C1 segment of cervical spinal cord (tissue), 14 donors: ENCODE results near the gene ALG11.

Experiments used
- DNase-seq, 14 donors: peaks; one replicate each; lab custom pipeline; 2025; lab: John Stamatoyannopoulos, UW

The ALG11 gene

DNA sequence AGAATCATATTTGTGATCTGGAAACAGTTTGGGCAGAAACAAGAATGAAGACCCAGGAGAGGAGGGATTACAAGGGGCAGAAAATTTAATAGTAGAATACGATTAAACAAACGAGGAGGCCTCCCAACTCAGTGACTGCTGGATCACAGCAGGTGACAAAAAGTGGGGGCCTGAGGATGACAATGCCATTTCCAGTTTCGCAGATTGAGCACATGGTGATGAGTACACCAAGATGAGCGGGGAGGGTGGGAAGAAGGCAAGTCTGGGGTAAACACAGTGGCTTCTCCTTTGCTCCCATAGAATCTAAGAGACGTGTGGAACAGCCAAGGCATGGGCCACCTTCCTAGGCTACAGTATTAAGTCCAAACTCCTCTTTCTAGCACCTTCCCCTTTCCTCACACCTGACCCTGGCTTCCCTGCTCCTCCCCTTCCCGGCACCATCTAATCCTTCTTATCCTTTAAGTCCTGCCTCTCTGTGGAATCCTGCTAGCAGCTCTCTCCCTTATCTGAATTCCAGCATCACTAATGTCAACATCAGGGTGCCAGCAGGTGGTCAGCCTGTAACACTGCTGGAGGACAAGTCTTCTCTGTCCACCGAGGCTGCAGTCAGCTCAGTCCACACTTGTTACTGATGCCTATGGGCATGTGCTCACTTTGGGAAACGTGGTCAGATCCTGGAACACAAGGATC lies 14.4 kb upstream of the ALG11 start:
- DNase-seq, result no peak

- no peak for DNase-seq
Measured at GRCh38 chr13:51998723-51999509, 13.3 kb upstream of the ALG11 start.

- DNase-seq, result peak in 5 of 14 donors; percentile 5 to 56 (median 14)
Measured at GRCh38 chr13:51999510-51999911, 12.7 kb upstream of the ALG11 start.

DNA sequence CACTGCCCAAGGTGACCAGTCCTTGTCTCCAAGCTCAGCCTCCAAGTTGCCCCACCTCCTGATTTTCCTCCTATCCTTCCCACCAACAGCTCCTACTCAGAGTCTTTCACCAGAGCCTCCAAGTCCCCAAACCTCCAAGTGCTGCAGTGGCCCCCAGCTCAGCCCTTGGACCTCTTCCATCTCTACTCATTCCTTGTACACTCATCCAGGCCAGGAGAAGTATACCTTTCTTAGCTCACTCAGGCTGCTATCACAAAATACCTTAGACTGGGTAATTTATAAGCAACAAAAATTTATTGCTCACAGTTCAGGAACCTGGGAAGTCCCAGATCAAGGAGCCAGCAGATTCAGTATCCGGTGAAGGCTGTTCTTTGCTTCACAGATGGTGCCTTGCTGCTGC lies 12.3 kb upstream of the ALG11 start:
- DNase-seq, result peak in 1 of 14 donors; percentile 34

DNA sequence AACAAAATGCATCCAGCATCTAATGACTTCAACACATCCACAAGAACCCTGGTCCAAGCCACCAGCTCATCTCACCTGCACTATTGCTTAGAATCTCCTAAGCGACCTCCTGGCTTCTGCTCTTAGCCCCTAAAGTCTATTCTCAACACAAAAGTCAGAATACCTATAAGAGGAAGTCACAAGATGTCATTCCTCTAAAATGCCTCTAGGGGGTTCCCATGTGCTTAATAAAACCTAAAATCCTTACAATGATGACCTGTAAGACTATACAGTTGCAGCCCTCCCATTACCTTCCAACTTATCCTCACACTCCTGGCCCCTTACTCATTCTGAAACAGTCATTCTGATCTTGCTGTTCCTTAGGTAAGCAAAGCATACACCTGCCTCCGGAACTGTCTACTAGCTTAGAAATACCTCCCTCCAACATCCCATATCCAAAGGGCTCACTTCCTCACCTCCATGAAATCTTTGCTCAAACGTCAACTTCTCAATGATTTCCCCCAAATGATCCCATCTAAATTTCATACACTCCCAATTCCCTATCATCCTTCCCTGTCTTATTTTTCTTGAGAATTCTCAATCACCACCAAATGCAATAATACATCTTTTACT lies 11.0 kb upstream of the ALG11 start:
- DNase-seq, result peak in 1 of 14 donors; percentile 7

DNA sequence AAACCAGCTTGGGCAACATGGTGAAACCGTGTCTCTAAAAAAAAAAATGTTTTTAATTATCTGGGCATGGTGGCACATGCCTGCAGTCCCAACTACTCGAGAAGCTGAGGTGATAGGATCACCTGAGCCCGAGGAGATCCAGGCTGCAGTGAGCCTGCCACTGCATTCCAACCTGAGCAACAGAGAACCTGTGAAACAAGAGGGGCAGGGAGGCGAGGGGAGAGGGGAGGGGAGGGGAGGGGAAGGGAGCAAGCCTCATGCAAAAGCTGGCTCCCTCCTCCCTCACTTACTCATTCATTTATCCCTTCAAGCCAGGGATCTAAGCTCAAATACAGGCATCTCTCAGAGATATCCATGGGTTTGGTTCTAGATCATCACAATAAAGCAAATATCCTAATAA lies 9.8 kb upstream of the ALG11 start:
- DNase-seq, result no peak

DNA sequence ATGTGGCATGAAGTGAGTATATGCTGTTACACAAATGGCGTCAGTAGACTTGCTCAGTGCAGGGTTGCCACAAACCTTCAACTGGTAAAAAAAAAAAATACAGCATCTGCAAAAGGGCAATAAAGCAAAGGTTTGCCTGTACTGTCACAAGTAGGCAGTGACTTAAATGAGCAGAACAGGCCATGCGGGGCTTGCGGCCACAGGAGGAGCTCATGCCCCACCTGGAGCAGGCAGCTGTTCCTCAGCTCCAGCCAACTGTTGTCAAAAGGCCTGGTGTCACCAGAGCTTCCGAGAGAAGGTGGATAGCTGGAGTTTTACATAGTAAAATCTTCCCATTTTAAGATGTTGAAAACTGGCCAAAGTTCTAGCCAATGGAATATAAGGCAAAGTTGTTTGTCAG lies 8.7 kb upstream of the ALG11 start:
- peak in 1 of 14 donors; percentile 53 for DNase-seq

DNA sequence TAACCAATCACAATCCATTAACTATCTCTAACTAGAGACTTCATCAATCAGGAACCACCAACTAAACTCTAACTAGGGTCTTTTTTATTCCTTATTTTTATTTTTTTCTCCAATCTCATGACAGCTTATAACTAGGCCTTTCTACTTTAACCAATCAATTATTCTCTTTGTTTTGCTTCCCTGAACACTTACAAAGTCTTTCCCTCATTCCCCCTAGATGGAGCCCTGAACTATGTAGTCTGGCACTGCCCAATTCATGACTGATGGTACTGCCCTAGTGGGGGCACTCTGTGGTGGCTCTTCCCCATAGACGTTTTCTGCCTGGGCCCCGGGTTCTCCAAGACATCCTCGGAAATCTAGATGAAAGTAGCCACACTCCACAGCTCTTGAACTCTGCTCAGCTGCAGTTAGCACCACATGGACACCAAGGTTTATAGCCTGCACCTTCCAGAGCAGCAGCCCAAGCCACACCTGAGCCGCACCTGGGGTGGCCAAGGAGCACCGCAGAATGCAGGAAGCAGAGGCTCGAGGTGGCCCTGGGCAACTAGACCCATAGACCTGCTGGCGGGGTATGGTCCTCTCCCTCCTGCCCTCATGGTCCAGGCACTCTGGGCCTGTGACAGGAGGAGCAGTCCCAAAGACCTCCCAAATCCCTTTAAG lies 7.6 kb upstream of the ALG11 start:
- no peak for DNase-seq

DNA sequence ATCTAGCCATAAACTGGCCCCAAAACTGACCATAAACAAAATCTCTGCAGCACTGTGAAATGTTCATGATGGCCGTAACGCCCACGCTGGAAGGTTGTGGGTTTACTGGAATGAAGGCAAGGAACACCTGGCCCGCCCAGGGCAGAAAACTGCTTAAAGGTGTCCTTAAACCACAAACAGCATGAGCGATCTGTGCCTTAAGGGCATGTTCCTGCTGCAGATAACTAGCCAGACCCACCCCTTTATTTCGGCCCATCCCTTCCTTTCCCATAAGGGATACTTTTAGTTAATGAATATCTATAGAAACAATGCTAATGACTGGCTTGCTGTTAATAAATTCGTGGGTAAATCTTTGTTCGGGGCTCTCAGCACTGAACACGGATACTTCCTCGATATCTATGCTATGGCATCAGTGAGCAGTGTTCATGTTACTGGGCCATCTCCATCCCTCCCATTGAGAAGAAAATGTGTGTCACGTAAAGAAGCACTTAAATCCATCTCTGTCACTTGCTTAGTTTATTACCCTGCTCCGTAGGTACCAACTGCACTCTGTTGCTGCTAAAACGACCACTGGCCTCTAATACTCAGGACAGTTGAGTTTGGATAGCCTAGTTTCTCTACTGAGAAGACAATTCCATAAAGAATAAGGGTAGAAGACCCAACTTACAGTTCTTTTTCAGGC lies 6.2 kb upstream of the ALG11 start:
- DNase-seq, result no peak

DNA sequence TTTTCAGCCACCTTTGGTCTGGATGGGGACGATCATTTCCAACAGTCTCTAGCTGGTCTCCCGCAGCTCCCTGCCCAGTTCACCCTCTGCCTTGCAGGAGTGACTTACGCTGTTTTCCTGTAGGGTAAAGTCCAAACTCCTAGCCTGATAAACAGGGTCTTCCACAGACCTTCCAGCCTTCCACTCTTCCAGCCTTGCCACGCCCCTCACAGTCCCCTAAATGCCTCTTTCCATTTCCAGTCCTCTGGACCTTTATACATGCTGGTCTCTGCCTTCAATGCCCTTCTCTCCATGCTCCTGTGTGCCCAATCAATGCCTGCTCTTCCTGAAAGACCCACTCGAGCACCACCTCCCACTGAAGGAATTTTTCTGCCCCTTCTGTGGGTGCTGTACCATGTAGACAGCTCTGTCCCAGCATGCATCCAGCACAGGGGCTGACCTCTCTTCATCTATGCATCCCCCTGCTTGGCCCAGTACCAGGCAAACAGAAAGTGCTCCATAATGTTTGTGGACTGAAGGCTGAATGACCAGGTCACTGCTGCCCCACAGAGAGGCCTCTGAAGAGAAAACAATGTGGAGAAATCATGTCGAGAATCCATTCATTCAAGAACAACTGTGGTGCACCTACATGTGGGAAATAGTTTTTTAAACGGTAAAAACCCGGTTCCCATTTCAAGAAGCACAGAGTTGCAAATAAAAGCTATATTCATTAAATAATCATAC lies 5.5 kb upstream of the ALG11 start:
- no peak for DNase-seq

- no peak for DNase-seq
Measured at GRCh38 chr13:52009946-52010345, 2.3 kb upstream of the ALG11 start.

DNA sequence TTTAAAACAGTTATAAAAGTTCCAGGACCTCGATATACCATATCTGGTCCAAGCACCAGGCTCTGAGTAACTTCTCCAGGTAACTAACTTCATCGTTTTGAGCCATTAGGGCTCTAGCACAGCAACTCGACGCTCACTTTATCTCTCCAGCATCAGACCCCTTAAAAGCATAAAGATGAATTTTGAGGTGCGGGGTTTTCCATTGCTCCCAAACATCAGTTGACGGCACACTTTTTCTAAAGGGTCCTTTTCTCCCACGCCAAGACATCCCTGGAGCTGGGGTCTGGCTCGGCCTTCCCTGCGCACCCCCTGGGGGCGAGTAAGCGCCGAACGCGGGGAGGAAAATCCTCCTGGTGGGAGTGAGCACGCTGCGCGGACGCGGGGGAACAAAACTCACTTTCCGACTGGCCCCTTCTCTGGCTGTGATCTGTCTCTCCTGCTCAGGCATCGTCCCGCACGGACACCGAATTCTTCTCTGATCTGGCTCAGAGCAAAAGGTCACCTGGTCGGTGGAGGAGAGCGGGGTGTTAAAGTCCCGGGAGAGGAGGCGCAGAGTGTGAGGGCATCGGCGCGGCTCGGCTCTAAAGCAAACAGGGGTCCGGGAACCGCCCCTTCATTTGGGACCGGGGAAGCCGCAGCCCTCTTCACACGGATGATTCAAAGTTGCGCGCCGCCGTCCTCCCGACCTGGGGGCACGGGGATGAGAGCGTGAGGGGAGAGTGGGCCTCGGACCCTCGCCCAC lies 1.1 kb upstream of the ALG11 start, which contains the start of gene ATP7B:
Gene ATP7B, minus strand, starts transcription at position 561 of the 742 bp plus-strand sequence. Its CDS starts 113 bp downstream, at position 448.
- DNase-seq, result peak in 3 of 14 donors; percentile 34 to 56 (median 43)

GRCh38 chr13:52012512-52012836 lies 276 bp downstream of the ALG11 start:
- no peak for DNase-seq

DNA sequence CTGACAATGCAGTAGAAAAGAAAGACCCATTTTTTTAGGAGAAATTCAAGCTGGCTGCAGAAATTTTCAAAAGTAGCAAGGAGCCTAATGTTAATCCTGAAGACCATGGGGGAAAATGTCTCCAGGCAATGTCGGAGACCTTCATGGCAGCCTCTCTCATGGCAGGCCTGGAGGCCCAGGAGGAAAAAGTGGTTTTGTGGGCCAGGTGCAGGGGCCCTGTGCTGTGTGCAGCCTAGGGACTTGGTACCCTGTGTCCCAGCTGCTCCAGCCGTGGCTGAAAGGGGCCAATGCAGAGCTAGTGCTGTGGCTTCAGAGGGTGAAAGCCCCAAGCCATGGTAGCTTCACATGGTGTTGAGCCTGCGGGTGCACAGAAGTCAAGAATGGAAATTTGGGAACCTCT lies 4.1 kb downstream of the ALG11 start:
- no peak for DNase-seq

- no peak for DNase-seq
Measured at GRCh38 chr13:52020191-52020590, 8.0 kb downstream of the ALG11 start.

GRCh38 chr13:52022356-52022755 lies 10.2 kb downstream of the ALG11 start:
- no peak for DNase-seq

DNA sequence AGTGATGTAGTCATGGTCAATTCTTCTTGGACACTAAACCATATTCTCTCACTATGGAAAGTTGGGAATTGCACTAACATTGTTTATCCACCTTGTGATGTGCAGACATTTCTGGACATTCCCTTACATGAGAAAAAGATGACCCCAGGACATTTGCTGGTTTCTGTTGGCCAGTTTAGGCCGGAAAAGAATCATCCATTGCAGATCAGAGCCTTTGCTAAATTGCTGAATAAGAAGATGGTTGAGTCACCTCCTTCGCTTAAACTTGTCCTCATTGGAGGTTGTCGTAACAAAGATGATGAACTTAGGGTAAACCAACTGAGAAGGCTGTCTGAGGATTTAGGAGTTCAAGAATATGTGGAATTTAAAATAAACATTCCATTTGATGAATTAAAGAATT lies 12.3 kb downstream of the ALG11 start, which contains the start of gene UTP14C:
Gene UTP14C, plus strand, starts transcription at position 211 of the 400 bp plus-strand sequence. CDS start 4,114 bp downstream, outside the sequence.
- DNase-seq, result no peak

GRCh38 chr13:52025475-52026245 lies 13.5 kb downstream of the ALG11 start:
- DNase-seq, result no peak

DNA sequence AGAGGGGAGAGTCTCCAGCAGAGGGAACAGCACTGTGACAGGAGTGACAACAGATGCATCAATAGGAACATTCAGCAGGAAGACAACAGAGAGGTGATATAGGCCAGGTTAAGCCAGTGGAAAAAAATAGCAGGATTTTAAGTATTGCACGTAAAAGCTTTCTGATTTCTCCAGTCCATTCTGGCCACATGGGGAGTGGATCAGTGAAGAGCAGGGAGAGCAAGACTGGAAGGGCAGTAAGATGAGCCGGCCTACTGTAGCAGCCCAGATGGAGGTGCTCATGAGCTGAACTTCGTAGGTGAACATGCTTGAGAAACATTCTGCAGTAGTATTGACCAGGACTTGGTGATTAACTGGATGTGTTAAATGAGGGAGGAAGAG lies 14.0 kb downstream of the ALG11 start:
- DNase-seq, result no peak
